HepG2 (cell line): ENCODE measurements around the gene TRAPPC10. TPM values are rescaled to one million over a fixed set of nuclear protein-coding genes. Genes with fewer than 3 reads are reported as not detected.

ENCODE experiments used
- ATAC-seq: fragments of 200-7000 bp; cut with Tn5 transposase; 3 replicates; pipeline ENCODE4 v1.9.1; 2020; ENCODE audit warnings: mild to moderate bottlenecking, moderate library complexity
- BruUV-seq: library from RNA; stranded (reverse); fragments of 400-500 nt; replicated peaks from 2 replicates; lab custom pipeline; 2021; lab: Mats Ljungman, UMichigan
- CTCF ChIA-PET: fragments of 300-600 bp; formaldehyde crosslinking; extraction: SDS; loops from one replicate; lab custom pipeline; 2021; ENCODE audit warnings: low total read pairs, inconsistent platforms, low intra/inter-chr PET ratio; lab: Yijun Ruan, JAX
- POLR2A ChIA-PET: fragments of 350-600 bp; sonication (Branson Sonifier 250); formaldehyde crosslinking; loops from one replicate; lab custom pipeline; 2020; ENCODE audit warnings: antibody characterized with exemption, inconsistent platforms; lab: Yijun Ruan, JAX
- DNase-seq: peaks from one replicate; pipeline ENCODE4 v3.0.0-alpha.2; 2015; ENCODE audit warnings: low spot score
- FAIRE-seq: peaks from 3 replicates; lab custom pipeline; 2011; peaks lifted over from hg19 to GRCh38; lab: Jason Lieb, UNC
- H2AFZ ChIP-seq: one replicate; pipeline ENCODE4 v1.6.1; 2011; ENCODE audit warnings: low read length, inconsistent platforms
- H3K27ac ChIP-seq: fragments of 300-600 bp; 3 replicates; pipeline ENCODE4 v1.8.0; 2011; ENCODE audit warnings: mixed run types, mild to moderate bottlenecking, mixed read lengths, low read length, inconsistent platforms; ENCODE audit not compliant: insufficient read depth; ENCODE audit errors: extremely low read length
- H3K27me3 ChIP-seq, 2 experiments: fragments of 200-600 bp in 1 of 2; 2 replicates in 1 of 2; 3 replicates in 1 of 2; pipeline versions ENCODE4 v1.6.0 to v1.8.0; 2011; ENCODE audit warnings: low read length in 2 of 2, mild to moderate bottlenecking in 2 of 2, moderate library complexity in 2 of 2, inconsistent platforms in 1 of 2; ENCODE audit not compliant: insufficient read depth in 2 of 2, control insufficient read depth in 1 of 2
- H3K36me3 ChIP-seq, 2 experiments: fragments of 200-600 bp in 1 of 2; replicated peaks in 1 of 2; 2 replicates in 1 of 2; 3 replicates in 1 of 2; pipeline versions ENCODE4 v1.5.1 to v1.8.0; 2011; ENCODE audit warnings: low read length in 2 of 2, inconsistent platforms in 1 of 2; ENCODE audit not compliant: insufficient read depth in 2 of 2, control insufficient read depth in 1 of 2
- H3K4me1 ChIP-seq: 2 replicates; pipeline ENCODE4 v1.5.1; 2012; ENCODE audit warnings: low read length, inconsistent platforms; ENCODE audit not compliant: insufficient read depth
- H3K4me2 ChIP-seq: 2 replicates; pipeline ENCODE4 v1.6.0; 2011; ENCODE audit warnings: low read depth, low read length, inconsistent platforms
- H3K4me3 ChIP-seq, 3 experiments: fragments of 200-600 bp in 1 of 3; sonication (generic), shearing (Covaris generic) in 1 of 3; replicated peaks in 1 of 3; 2 replicates each; pipeline ENCODE4 v1.5.1; 2011 to 2016; ENCODE audit warnings: low read length in 3 of 3, inconsistent platforms in 2 of 3, low read depth in 2 of 3, mild to moderate bottlenecking in 2 of 3, control low read depth in 1 of 3, mixed read lengths in 1 of 3; ENCODE audit not compliant: insufficient read depth in 1 of 3
- H3K79me2 ChIP-seq: one replicate; pipeline ENCODE4 v1.6.1; 2011; ENCODE audit warnings: low read length, inconsistent platforms; ENCODE audit not compliant: insufficient read depth
- H3K9ac ChIP-seq: 2 replicates; pipeline ENCODE4 v1.6.0; 2011; ENCODE audit warnings: mild to moderate bottlenecking, low read depth, low read length, inconsistent platforms; ENCODE audit not compliant: insufficient read depth
- H3K9me3 ChIP-seq: 2 replicates; pipeline ENCODE4 v1.5.1; 2012; ENCODE audit warnings: mild to moderate bottlenecking, low read length
- H4K20me1 ChIP-seq: 2 replicates; pipeline ENCODE4 v1.6.0; 2011; ENCODE audit warnings: inconsistent platforms, mild to moderate bottlenecking, low read length, moderate library complexity; ENCODE audit not compliant: insufficient read depth
- ATF7-NPFF ChIP-seq: sonication (generic); formaldehyde crosslinking; IDR thresholded peaks from 2 replicates; pipeline ENCODE4 v1.8.1; 2023; ENCODE audit warnings: mild to moderate bottlenecking, low read depth, missing genetic modification reagents, moderate library complexity
- DR1 ChIP-seq: sonication (generic); formaldehyde crosslinking; IDR thresholded peaks from 2 replicates; pipeline ENCODE4 v1.8.0; 2021; ENCODE audit warnings: mild to moderate bottlenecking, missing genetic modification reagents, inconsistent platforms
- IKZF1 ChIP-seq: fragments of 450-650 bp; IDR thresholded peaks from 2 replicates; pipeline ENCODE4 v1.7.1; 2016
- KDM5B ChIP-seq: sonication (generic); formaldehyde crosslinking; IDR thresholded peaks from 2 replicates; pipeline ENCODE4 v1.4.0; 2020; ENCODE audit warnings: missing genetic modification reagents, mild to moderate bottlenecking, borderline replicate concordance
- MAFK ChIP-seq, 2 experiments: IDR thresholded peaks in 1 of 2; conservative IDR thresholded peaks in 1 of 2; 2 replicates each; pipeline ENCODE4 v1.6.1; 2011; ENCODE audit warnings: improper control_type of control experiment in 2 of 2, low read length in 2 of 2
- MTF2 ChIP-seq: sonication (generic); formaldehyde crosslinking; IDR thresholded peaks from 2 replicates; pipeline ENCODE4 v1.5.0; 2020; ENCODE audit warnings: missing genetic modification reagents, borderline replicate concordance
- NR2C2 ChIP-seq: sonication (generic); formaldehyde crosslinking; IDR thresholded peaks from 2 replicates; pipeline ENCODE4 v1.4.0; 2020; ENCODE audit warnings: missing genetic modification reagents, mild to moderate bottlenecking, moderate library complexity, borderline replicate concordance
- PAWR ChIP-seq: sonication (generic); formaldehyde crosslinking; IDR thresholded peaks from 2 replicates; pipeline ENCODE4 v1.4.0; 2020; ENCODE audit warnings: missing genetic modification reagents, mild to moderate bottlenecking, borderline replicate concordance
- SP140L ChIP-seq: sonication (generic); formaldehyde crosslinking; IDR thresholded peaks from 2 replicates; pipeline ENCODE4 v1.4.0; 2020; ENCODE audit warnings: missing genetic modification reagents, borderline replicate concordance
- SPEN ChIP-seq: sonication (generic); formaldehyde crosslinking; IDR thresholded peaks from 2 replicates; pipeline ENCODE4 v1.5.1; 2020; ENCODE audit warnings: low read depth, mild to moderate bottlenecking, missing genetic modification reagents
- ZNF747 ChIP-seq: sonication (generic); formaldehyde crosslinking; IDR thresholded peaks from 2 replicates; pipeline ENCODE4 v1.8.1; 2023; ENCODE audit warnings: missing genetic modification reagents, mild to moderate bottlenecking, borderline replicate concordance
- ZNF770 ChIP-seq: sonication (generic); formaldehyde crosslinking; IDR thresholded peaks from 2 replicates; pipeline ENCODE4 v1.5.0; 2020; ENCODE audit warnings: mild to moderate bottlenecking, missing genetic modification reagents
- ZNF773 ChIP-seq: sonication (generic); formaldehyde crosslinking; IDR thresholded peaks from 2 replicates; pipeline ENCODE4 v1.4.0; 2020; ENCODE audit warnings: missing genetic modification reagents, borderline replicate concordance
- ZNF788 ChIP-seq: sonication (generic); formaldehyde crosslinking; IDR thresholded peaks from 2 replicates; pipeline ENCODE4 v1.5.0; 2020; ENCODE audit warnings: mild to moderate bottlenecking, missing genetic modification reagents, borderline replicate concordance
- ZNF816 ChIP-seq: sonication (generic); formaldehyde crosslinking; IDR thresholded peaks from 2 replicates; pipeline ENCODE4 v1.8.0; 2022; ENCODE audit warnings: missing genetic modification reagents, mild to moderate bottlenecking, borderline replicate concordance
- ZSCAN30 ChIP-seq: sonication (generic); formaldehyde crosslinking; IDR thresholded peaks from 2 replicates; pipeline ENCODE4 v1.5.0; 2020; ENCODE audit warnings: mild to moderate bottlenecking, missing genetic modification reagents
- WGBS: methylation state at CpG from one replicate; pipeline ENCODE4 v1.1.6; 2017; ENCODE audit warnings: low lambda C conversion rate; 5-methylcytosine and 5-hydroxymethylcytosine counted together
- in situ Hi-C: cut with HindIII; loops from 2 replicates; pipeline ENCODE4 v1.10.0; 2017; ENCODE audit warnings: low pct_unique_long_range_greater_than_20kb; ENCODE audit not compliant: extremely low pct_ligation_motif_present
- intact Hi-C: fragments of 100-400 bp; cut with micrococcal nuclease; formaldehyde crosslinking; loops from one replicate; pipeline ENCODE4 v1.10.0; 2022; ENCODE audit not compliant: unreplicated experiment
- polyA plus RNA-seq, 8 experiments: library from polyadenylated mRNA; depleted of rRNA in 3 of 8; stranded (reverse) in 7 of 8; unstranded in 1 of 8; fragments of >200 nt; fragmentation: Illumina TruSeq in 4 of 8; extraction: Trizol in 4 of 8; gene quantifications; 2 replicates each; pipeline versions ENCODE4 v1.2.1 to v1.2.3, GENCODE V29; 2011 to 2016; ENCODE audit warnings: low read depth in 4 of 8, missing spikeins in 1 of 8, mixed read lengths in 1 of 8; ENCODE audit not compliant: insufficient read depth in 1 of 8
- total RNA-seq, 5 experiments: library from RNA; depleted of rRNA; stranded (reverse); fragments of >200 nt; fragmentation: Illumina TruSeq; extraction: Trizol; gene quantifications; 2 replicates each; pipeline ENCODE4 v1.2.3, GENCODE V29; 2016; ENCODE audit warnings: low read depth in 1 of 5

Gene TRAPPC10
- total and polyA plus RNA-seq, 2 of the 13 experiments (the other 11 are each of a cell fraction or from before 2014, with no cell fraction given) = 10.6 to 16.5 TPM

- in situ Hi-C loops = no loop called here
- H3K27me3 ChIP-seq = no peaks in the 10 kb centered on the region
- no peaks in the 10 kb centered on the region for H3K79me2 ChIP-seq
- ATAC-seq (no peak), FAIRE-seq (no peak), DNase-seq (no peak)
- CTCF ChIA-PET = no interaction called here
- no TSS peak for BruUV-seq
- no peaks in the 10 kb centered on the region for H3K9me3 ChIP-seq
- WGBS = 96% methylated on average over 9 of the region's 19 CpGs
- TF ChIP-seq SP140L (no peak), IKZF1 (no peak), ZNF770 (CRISPR knock-in tag) (no peak)
- no peak overlapping the region for H3K27ac ChIP-seq
- intact Hi-C loops = no loop called here
- no peak overlapping the region for H3K9ac ChIP-seq
- no peak overlapping the region for H2AFZ ChIP-seq
- H4K20me1 ChIP-seq = no peaks in the 10 kb centered on the region
- H3K4me2 ChIP-seq = no peak overlapping the region
- peaks cover 13 to 46% of the 10 kb centered on the region in 2 experiments for H3K36me3 ChIP-seq
- H3K4me3 ChIP-seq = no peak overlapping the region
- H3K4me1 ChIP-seq = peaks cover 12% of the 10 kb centered on the region
- POLR2A ChIA-PET = no interaction called here
Observed at GRCh38 chr21:43968410-43969114, 43.5 kb upstream of the TRAPPC10 start.

- Histone ChIP-seq H3K27ac (no peak overlapping the region), H3K4me3 (no peak overlapping the region), H2AFZ (no peak overlapping the region), H3K9me3 (no peaks in the 10 kb centered on the region), H3K36me3 (peaks cover 13 to 46% of the 10 kb centered on the region in 2 experiments), H4K20me1 (no peaks in the 10 kb centered on the region), H3K4me1 (peaks cover 12% of the 10 kb centered on the region), H3K4me2 (no peak overlapping the region), H3K79me2 (no peaks in the 10 kb centered on the region), H3K27me3 (no peaks in the 10 kb centered on the region), H3K9ac (no peak overlapping the region)
- ATAC-seq (no peak), DNase-seq (no peak), FAIRE-seq (no peak)
- WGBS = 89% methylated on average over 9 of the region's 17 CpGs
- in situ Hi-C loops (no loop called here), intact Hi-C loops (no loop called here)
- CTCF ChIA-PET = no interaction called here
- POLR2A ChIA-PET = no interaction called here
- BruUV-seq = no TSS peak
- TF ChIP-seq DR1 (no peak), ATF7-NPFF (CRISPR knock-in tag) (no peak), KDM5B (CRISPR knock-in tag) (no peak), NR2C2 (CRISPR knock-in tag) (no peak), ZNF747 (CRISPR knock-in tag) (no peak), MAFK (conservative IDR thresholded peaks at IDR 0.05 in 1 of 2, IDR thresholded peaks at IDR 0.05 in 1 of 2; ENCODE audit: low read length in 2 of 2) (no peak), PAWR (CRISPR knock-in tag) (no peak), MTF2 (CRISPR knock-in tag) (no peak), ZNF788 (CRISPR knock-in tag) (no peak), ZSCAN30 (no peak), ZNF816 (CRISPR knock-in tag) (no peak), SPEN (CRISPR knock-in tag) (no peak), ZNF773 (CRISPR knock-in tag) (no peak)
Observed at GRCh38 chr21:43969115-43969444, 43.0 kb upstream of the TRAPPC10 start.
